HG03196 (cell line): ENCODE data around the gene PLCG2.
A peak's percentile ranks its signal among the peaks of the same experiment; 100 is the strongest.
"Not testable (repeated sequence)": the region's sequence is repeated elsewhere in the genome, so short reads cannot be mapped to it uniquely, and the experiment has no call there.

ENCODE experiments used
- ATAC-seq: cut with Tn5 transposase; IDR thresholded peaks from one replicate; pipeline ENCODE4 v1.9.1; 2021; ENCODE audit not compliant: unreplicated experiment

PLCG2 gene

DNA sequence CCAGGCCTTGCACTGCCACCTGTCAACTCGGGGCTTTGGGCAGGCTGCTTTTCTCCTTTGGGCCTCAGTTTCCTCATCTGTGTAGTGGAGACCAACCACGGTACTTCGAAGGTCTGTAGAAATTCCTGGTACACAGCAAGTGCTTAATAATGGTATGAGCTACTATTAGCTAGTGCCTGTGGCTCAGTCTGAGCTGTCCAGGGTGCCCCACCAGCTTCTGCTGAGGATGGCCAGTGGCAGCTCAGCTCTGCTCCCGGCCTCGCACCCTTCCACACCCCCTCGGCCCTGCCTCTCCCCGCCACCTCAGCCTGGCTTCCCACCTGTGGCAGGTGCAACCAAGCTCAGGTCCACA is 26.2 kb upstream of the PLCG2 start:
- ATAC-seq: no peak

- no peak for ATAC-seq
Measured at GRCh38 chr16:81754858-81755257, 24.2 kb upstream of the PLCG2 start.

DNA sequence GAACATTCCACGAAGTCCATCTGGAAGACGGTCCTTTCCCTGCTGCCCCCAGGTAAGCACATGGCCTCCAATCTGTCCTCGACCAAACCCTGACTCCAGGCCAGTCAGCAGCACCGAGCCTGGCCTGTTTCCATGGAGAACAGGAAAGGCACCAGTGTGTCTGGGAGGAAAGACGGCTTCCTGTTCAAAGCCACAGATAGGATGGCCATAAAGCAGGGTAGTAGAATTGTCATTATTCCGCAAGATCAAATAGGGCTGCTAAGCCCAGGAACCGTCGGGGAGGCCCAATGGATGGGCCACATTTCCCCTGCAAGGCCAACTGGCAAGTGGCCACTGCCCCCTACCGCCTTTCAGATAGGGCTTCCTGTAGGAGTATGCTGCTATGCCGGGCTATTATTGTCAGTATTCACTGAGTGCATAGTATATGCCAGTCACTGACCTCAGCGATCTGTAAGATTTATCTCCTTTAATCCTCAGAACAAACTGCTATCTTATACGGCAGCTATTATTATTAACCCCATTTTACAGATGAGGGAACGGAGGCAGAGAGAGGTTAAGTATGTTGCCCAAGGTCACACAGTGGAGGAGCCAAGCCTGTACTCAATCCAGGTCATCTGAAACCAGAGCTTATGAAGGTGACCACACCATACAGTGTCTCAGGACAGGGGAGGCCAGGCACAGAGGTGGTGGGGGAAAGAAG is 23.0 kb upstream of the PLCG2 start:
- ATAC-seq: no peak

- ATAC-seq: no peak
Measured at GRCh38 chr16:81756615-81757356, 22.3 kb upstream of the PLCG2 start.

- ATAC-seq: no peak
Measured at GRCh38 chr16:81758376-81758775, 20.7 kb upstream of the PLCG2 start.

DNA sequence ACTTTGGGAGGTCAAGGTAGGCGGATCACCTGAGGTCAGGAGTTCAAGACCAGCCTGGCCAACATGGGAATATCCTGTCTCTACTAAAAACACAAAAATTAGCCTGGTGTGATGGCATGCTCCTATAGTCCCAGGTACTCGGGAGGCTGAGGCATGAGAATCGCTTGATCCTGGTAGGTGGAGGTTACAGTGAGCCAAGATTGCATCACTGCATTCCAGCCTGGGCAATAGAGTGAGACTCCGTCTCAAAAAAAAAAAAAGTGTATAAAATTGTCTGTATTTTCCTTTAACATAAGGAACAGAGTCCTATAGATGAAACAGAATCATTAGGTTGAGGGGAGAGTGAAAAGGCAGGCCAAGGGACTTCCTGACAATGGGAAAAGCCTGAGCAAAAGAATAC is 16.8 kb upstream of the PLCG2 start:
- ATAC-seq: not testable (repeated sequence)

GRCh38 chr16:81765111-81765919 is 13.8 kb upstream of the PLCG2 start:
- ATAC-seq: no peak

- no peak for ATAC-seq
Measured at GRCh38 chr16:81765969-81766368, 13.1 kb upstream of the PLCG2 start.

GRCh38 chr16:81767987-81768592 is 11.0 kb upstream of the PLCG2 start:
- ATAC-seq: no peak

- no peak for ATAC-seq
Measured at GRCh38 chr16:81770008-81770407, 9.1 kb upstream of the PLCG2 start.

DNA sequence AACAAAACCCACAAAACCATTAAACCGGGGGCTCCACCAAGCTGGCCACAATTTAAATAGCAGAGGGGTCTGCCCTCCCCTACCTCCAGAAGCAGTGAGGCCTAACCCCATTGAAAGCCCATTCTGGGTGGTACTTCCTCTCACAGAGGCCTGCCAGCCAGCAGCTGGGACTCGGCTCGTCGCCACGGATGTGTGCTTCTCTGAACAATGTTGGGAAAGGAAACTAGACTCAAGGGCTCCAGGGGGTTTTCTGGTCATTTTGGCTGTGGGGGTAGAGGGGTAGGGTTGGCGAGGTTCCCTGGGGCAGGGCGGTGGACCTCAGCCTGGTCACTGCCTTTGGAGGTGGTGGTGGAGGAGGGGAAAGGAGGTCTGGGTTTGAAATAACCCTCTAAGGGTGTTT is 4.7 kb upstream of the PLCG2 start:
- ATAC-seq: no peak

DNA sequence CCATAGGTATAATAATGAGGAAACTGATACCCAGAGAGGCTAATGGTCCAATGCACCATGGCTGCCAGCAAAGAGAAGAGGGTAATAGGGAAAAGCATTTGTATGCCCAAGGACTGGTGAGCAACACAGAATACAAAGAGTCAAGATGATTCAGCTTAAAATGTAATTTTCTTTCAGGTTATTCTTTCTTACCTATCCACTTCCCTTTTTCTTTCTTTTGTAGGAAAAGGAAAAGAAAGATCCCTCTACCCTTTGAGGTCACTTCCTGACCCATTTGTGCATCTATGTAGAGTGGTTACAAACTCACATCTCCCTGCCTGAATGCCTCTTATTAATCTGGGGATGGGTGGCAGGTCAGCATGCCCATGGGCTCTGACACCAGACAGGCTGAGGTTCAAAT is 3.5 kb upstream of the PLCG2 start:
- no peak for ATAC-seq

GRCh38 chr16:81778231-81778630 is 860 bp upstream of the PLCG2 start:
- no peak for ATAC-seq

GRCh38 chr16:81779536-81780320 is 637 bp downstream of the PLCG2 start:
- ATAC-seq: peak; percentile 10

DNA sequence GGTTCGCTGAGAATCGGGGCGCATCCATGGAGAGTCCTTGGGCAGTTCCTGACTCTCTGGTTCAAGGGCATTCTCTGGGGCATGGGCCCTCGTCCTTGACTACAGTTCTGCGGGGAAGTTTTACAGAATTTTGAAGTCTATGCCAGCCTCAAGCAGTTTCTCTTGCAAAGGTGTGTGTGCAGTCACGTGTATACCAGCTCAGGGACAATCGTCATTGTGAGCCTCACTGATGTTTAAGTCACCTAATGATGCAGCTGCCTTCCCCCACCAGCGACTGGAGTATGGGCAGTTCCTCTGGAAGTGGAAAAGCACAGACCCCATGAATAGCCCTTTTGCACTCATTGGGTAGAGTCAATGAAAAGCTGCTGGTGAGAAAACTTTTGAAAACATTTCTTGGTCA is 1.3 kb downstream of the PLCG2 start:
- ATAC-seq: no peak

- ATAC-seq: no peak
Measured at GRCh38 chr16:81782236-81782635, 3.1 kb downstream of the PLCG2 start.

GRCh38 chr16:81784072-81784795 is 5.1 kb downstream of the PLCG2 start:
- no peak for ATAC-seq

GRCh38 chr16:81785138-81785924 is 6.2 kb downstream of the PLCG2 start:
- no peak for ATAC-seq

DNA sequence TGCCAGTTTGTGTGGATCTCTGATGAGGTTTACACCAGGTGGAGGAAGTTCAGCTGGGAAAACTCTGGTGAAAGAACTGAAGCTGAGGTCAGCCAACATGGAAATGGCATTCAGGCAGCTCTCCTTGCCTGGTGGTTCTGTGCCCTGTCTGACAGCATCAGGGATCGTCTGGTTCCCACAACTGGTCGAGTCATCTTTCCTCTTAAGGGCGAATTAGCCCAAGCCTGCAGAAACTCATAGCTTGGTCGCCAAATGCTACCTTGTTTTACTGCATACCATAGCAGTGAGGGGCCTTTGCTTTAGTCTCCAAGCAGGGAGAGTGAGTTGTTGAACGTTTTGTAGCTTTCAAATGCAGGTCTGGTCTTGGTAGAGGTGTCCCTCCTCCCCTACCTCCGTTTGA is 7.2 kb downstream of the PLCG2 start:
- no peak for ATAC-seq
